ACHN (cell line): ENCODE data around the gene KRTAP1-1.
"Not testable (repeated sequence)": the region's sequence is repeated elsewhere in the genome, so short reads cannot be mapped to it uniquely, and the experiment has no call there.

ENCODE experiments used
- DNase-seq: peaks from one replicate; pipeline ENCODE4 v3.0.0-alpha.2; 2015
- in situ Hi-C: cut with HindIII; loops from 2 replicates; pipeline ENCODE4 v1.10.0; 2017; ENCODE audit warnings: low sequenced_read_pairs, low pct_ligation_motif_present, low pct_unique_long_range_greater_than_20kb

Gene KRTAP1-1, protein sequence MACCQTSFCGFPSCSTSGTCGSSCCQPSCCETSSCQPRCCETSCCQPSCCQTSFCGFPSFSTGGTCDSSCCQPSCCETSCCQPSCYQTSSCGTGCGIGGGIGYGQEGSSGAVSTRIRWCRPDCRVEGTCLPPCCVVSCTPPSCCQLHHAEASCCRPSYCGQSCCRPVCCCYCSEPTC

DNA sequence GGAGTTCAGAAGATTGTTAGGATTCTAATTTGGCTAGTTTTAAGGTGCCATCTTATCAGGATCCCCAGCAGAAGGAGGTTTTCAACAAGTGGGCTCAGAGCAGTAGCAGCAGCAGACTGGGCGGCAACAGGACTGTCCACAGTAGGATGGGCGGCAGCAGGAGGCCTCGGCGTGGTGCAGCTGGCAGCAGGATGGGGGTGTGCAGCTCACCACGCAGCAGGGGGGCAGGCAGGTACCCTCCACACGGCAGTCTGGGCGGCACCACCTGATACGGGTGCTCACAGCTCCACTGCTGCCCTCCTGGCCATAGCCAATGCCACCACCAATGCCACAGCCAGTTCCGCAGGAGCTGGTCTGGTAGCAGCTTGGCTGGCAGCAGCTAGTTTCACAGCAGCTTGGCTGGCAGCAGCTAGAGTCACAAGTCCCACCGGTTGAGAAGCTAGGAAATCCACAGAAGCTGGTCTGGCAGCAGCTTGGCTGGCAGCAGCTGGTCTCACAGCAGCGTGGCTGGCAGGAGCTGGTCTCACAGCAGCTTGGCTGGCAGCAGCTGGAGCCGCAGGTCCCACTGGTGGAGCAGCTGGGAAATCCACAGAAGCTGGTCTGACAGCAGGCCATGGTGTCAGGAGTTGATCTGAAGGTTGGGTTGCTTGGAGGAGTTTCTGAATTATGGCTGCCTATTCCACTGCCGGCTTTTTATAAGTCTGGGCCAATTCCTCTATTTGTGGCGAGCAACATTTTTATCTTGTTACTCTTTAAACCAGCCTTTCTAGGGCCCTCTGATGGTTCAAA lies at the start of gene KRTAP1-1:
TSS of gene KRTAP1-1 (minus strand) at position 668 of the 789 bp plus-strand sequence. CDS start at position 615, 53 bp downstream.
- DNase-seq, in situ Hi-C loops: not testable (repeated sequence)

DNA sequence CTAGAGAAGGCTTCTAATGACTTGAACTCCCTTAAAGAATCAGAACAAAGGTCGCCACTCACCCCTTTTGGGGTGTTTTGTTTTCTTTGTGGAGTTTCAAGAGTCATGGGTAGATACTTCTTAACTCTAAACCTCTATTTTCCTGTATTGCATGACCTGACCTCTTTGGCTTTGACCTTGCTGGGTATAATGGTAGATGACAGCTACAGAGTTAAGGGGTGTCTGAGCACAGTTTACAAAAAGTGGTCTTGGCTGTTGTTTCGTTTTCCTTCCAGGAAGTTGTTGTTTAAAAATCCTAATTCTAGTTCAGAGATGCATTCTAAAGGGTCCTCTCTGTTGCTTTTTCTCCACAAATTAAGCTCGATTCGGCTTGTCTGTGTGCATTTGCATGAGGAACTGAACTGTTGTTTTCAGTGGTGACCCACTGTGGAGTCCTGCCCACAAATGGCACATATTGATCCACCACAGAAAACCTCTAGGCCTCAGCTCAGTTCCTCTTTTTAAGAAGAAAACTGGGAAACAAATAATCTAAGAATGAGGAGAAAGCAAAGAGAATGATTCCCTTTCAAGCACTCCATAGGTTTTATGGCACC lies 47.6 kb upstream of the KRTAP1-1 start:
- DNase-seq, in situ Hi-C loops: not testable (repeated sequence)

- in situ Hi-C loops, DNase-seq: not testable (repeated sequence)
Observed at GRCh38 chr17:41084100-41084856, 43.0 kb upstream of the KRTAP1-1 start, which contains the start of gene KRTAP4-7. Gene KRTAP4-7, plus strand, starts transcription at chr17:41084150. Its CDS starts 57 bp downstream, at chr17:41084207.

DNA sequence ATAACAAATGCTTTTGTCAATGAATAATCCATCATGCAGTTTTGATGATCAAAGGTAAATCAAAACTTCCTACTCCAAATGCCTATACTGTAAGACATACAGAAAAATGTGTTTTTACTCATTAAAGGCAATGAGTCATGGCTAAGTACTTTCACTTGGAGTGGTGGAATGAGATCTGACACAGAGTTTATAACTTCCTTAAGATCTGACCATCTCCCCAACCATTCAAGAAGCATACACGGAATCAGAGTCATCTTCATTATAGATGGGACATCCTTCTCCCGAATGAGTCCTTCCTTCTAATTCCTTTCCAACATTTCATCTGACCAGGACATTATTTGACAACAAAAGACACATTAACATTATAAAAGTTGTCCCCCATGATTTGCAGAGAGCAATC lies 42.2 kb upstream of the KRTAP1-1 start:
- peak; percentile 32 for DNase-seq

GRCh38 chr17:41082626-41083025 lies 41.4 kb upstream of the KRTAP1-1 start:
- in situ Hi-C loops = no loop called here
- DNase-seq = no peak

More for the DNA sequence above, 42.2 kb upstream of the KRTAP1-1 start:
- in situ Hi-C loops = not testable (repeated sequence)

- in situ Hi-C loops = no loop called here
- DNase-seq = no peak
Observed at GRCh38 chr17:41076788-41077187, 35.5 kb upstream of the KRTAP1-1 start.

- in situ Hi-C loops = no loop called here
- DNase-seq = no peak
Observed at GRCh38 chr17:41073676-41074075, 32.4 kb upstream of the KRTAP1-1 start.

GRCh38 chr17:41071606-41072360 lies 30.5 kb upstream of the KRTAP1-1 start:
- DNase-seq = no peak
- in situ Hi-C loops = no loop called here

DNA sequence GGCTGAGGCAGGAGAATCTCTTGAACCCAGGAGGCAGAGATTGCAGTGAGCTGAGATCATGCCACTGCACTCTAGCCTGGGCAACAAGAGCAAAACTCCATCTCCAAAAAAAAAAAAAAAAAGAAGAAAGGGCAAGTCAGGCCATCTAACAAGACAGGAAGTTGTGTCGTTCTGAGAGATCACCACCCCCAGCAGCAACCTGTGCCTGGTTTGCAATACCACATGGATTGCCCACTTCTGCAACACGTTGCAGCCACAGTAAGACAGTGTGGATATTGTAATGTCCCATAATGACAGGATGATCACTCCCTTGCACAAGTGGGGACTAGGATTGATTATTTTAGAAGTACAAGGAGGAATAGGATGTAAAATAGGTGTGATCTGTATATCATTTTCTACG lies 27.8 kb upstream of the KRTAP1-1 start:
- DNase-seq = no peak
- in situ Hi-C loops = no loop called here

DNA sequence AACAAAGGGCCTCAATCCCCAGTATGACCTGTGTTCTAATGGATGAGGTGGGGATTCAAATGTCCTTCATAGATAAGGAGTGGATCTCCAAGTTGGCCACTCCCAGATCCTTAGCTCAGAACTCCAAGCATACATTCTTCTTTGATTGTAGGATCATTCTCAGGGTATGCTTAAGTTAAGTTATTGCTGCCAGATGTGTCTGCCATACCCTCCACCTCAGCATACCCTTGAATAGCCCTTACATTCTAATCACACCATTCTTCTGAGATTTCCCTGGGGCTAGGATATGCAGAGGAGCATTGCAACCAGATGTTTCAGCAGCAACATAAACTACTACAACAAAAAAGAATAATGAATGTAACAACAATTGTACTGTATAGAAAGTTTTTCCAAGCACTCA lies 26.0 kb upstream of the KRTAP1-1 start:
- no peak for DNase-seq
- in situ Hi-C loops = no loop called here

- in situ Hi-C loops = no loop called here
- DNase-seq = peak; percentile 82
Observed at GRCh38 chr17:41065829-41066624, 24.8 kb upstream of the KRTAP1-1 start, which contains the start of gene KRTAP2-4. Gene KRTAP2-4, minus strand, starts transcription at chr17:41065879. Its CDS starts 34 bp downstream, at chr17:41065845.

DNA sequence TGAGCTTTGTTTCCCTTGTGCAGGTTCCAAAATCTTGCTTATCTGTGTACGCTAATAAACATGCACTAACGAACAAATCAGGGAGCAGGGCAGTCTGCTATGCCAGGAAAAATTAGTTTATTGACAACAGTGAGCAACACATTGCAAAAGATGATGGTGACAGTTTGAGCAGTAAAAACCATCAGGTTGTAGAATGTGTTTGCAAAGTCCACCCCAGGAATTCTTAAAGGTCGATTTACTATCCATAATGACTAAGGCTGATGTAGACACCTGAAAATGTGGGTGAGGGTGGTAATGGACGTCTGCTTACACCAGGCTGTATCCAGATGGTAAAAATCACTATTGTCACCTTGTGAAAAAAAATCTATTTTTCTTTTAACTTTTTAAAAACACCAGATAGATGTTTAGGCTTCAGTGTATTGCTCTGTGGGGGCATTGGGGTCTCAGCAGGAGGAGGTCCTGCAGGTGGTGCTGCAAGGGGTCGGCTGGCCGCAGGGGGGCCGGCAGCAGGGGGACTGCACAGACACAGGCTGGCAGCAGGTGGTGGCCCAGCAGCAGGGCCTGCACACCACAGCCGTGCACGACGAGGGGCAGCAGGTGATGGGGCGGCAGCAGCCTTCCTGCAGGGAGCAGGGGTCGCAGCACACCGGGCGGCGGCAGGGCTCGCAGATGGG lies 23.9 kb upstream of the KRTAP1-1 start:
- DNase-seq, in situ Hi-C loops: not testable (repeated sequence)

- in situ Hi-C loops = no loop called here
- no peak for DNase-seq
Observed at GRCh38 chr17:41064301-41064700, 23.1 kb upstream of the KRTAP1-1 start.

GRCh38 chr17:41063449-41063848 lies 22.2 kb upstream of the KRTAP1-1 start:
- no peak for DNase-seq
- in situ Hi-C loops = no loop called here

GRCh38 chr17:41061964-41062363 lies 20.7 kb upstream of the KRTAP1-1 start:
- in situ Hi-C loops = no loop called here
- DNase-seq = peak; percentile 92

- in situ Hi-C loops = no loop called here
- peak; percentile 98 for DNase-seq
Observed at GRCh38 chr17:41060052-41060604, 18.9 kb upstream of the KRTAP1-1 start, which contains the start of gene KRTAP2-3. Gene KRTAP2-3, minus strand, starts transcription at chr17:41060114. Its CDS starts 64 bp downstream, at chr17:41060050.
